GM18951 (cell line): ENCODE data around the gene EPB41L4B.

Source experiments
- POLR2A ChIP-seq: IDR thresholded peaks from 4 replicates; pipeline ENCODE4 v1.6.1; 2011; ENCODE audit warnings: mild to moderate bottlenecking; ENCODE audit not compliant: insufficient read length, insufficient read depth; ENCODE audit errors: extremely low read depth
- in situ Hi-C: fragments of 300-500 bp; cut with MboI; formaldehyde crosslinking; loops from one replicate; pipeline ENCODE4 v1.12.0; 2022; ENCODE audit warnings: low sequenced_read_pairs, mixed read lengths, inconsistent platforms; ENCODE audit not compliant: unreplicated experiment

The EPB41L4B gene

DNA sequence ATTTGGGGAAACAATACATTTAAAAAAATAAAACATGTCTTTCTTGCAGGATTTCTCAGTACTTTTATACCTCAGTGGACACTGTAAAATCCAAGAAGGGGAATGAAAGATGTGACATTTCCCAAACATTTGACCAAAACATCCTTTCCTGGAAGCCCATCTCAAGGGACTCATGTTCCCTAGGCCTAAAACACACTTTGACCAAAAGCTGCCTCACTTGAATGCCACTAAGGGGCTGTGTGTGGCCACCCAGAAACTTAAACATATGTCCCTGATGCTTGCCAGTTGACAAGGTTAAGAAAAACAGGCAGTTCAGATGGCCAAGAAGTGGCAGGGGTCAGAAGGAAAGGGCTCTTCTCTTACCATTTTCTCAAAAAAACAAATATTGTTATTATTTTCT is 73.6 kb downstream of the EPB41L4B start:
- in situ Hi-C loops = no loop called here
- no peak for TF ChIP-seq POLR2A

DNA sequence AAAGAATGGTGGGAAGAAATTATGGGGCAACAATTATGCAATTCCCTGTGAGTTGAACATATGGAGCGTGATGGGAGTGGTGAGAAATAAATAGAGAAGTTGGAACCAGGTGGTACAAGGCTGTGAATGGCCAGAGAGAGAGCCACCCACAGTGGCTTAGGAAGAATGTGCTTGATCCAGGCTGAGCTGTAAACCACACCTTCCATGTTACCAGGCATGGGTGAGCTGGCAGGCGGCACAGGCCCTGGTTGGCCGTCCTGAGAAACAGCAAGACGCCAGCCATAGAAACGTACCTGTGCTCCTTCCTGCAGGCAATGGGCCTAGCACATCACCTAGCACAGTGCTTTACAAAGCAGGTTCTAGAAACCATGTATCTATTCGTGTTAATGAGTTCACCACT is 74.3 kb downstream of the EPB41L4B start:
- no peak for TF ChIP-seq POLR2A
- in situ Hi-C loops = no loop called here

DNA sequence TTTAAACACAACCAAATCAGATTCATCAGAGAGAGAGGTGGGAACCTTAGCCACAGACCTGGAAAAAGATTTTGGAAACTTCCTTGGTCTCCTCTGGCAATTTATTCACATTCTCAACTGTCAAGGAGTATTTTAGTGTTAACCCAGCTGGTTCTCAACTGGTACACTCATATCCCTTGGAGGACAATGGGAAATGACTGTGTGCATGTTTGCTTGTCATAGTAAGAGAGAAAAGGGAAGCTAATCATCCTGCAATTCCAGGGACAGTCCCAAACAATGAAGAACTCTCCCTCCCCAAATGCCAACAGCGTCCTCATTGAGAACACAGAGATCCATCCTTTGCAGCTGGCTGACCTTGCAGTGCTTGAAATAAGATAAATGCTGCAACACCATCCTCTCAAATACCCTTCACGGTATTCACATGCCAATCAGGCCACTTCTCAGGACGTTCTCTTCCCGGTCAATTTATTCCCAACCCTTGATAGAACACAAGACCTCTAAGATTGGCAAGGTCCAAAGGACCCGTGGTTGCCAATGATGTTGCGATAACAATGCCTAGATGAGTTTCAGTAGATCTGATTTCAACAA is 75.5 kb downstream of the EPB41L4B start:
- TF ChIP-seq POLR2A = no peak
- in situ Hi-C loops = no loop called here

DNA sequence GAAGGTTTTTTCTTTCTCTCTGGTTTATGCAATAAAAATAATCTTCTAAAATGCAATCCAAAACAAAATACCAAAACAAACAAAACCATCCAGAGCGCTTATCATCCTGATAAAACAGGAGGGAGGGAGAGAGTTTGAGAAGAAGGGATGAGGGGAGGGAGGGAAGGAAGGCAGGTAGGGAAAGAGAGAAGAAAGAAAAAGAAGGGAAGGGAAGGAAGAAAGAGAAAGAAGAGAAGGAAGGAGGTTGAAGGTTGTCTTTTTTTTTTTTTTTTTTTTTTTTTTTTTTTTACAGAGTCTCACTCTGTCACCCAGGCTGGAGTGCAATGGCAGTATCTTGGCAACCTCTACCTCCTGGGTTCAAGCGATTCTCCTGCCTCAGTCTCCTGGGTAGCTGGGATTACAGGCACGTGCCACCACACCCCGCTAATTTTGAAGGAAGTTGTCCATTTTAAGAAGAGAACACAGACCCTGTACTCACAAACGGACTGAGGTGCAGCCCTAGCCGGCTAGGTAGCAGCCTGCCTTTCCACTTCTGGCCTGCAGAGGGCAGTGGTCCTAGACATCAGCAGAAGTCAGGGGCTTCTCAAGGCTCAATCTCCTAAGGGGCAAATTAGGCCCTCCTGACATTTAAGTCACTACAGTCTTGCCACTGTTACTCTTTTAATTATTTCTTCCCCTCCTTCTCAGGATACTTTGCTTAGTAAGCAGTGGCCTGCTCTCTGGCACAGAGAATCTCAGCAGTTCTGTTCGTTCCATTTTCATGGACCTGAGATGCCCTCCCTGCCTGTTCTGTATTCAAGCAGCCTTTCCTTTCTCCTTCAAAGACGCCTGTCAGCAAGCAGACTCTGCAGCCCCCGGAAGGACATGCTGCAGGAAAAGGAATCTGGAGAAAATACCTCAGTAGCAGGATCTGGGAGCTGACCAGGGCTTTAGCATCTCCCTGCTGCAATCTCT is 76.4 kb downstream of the EPB41L4B start:
- in situ Hi-C loops = no loop called here
- no peak for TF ChIP-seq POLR2A

DNA sequence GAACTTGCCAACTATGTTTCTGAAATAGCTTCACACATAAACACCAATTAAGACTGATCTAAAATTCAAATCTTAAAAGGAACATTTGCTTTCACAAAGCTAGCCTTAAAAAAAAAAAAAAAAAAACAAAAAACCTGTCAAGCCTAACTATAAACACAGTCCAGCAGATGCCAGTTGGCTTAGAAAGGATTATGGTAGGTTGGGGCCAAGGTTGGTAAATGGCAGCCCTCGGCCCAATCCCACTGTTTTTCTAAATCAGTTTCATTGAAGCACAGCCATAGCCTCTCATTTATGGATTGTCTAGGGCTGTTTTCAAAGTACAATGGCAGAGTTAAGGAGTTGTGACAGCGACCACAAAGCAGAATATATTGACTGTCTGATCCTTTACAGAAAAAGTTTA is 78.1 kb downstream of the EPB41L4B start:
- in situ Hi-C loops = no loop called here
- TF ChIP-seq POLR2A = no peak

DNA sequence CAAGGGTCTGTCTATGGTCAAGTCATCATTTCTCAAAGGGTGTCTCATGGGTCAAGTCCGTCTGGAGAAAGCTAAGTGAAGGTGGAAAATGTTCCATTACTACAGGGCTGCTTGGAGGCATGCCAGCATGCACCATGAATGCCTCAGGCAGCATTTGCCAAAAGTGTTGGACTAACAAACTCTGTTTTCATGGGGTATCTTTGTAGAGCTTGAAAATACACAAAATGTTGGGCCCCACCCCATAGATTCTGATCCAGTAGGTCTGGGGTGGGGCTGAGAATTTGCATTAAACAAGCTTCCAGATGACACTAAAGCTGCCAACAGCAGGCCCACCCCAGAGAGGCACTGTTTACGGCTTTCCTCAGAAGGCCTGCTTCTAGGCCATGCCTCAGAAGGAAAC is 78.8 kb downstream of the EPB41L4B start:
- in situ Hi-C loops = no loop called here
- TF ChIP-seq POLR2A = no peak

DNA sequence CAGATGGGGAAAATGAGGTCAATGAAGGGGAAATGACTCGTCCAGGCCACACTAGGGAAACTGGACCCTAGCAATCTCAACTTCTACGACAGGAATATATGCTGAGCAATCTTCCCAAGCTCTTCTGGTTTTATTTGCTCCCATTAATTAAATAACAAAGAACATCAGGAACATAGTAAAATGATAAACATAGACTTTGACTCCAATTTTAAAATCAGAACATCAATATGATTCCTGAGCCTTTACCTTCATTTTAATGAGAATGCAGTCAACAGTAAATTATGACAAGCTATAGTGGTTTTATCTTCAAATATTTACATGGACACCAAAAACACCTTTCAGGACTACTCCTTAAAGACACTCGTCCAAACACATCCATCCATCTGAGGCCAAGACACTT is 79.7 kb downstream of the EPB41L4B start:
- TF ChIP-seq POLR2A = no peak
- in situ Hi-C loops = no loop called here

DNA sequence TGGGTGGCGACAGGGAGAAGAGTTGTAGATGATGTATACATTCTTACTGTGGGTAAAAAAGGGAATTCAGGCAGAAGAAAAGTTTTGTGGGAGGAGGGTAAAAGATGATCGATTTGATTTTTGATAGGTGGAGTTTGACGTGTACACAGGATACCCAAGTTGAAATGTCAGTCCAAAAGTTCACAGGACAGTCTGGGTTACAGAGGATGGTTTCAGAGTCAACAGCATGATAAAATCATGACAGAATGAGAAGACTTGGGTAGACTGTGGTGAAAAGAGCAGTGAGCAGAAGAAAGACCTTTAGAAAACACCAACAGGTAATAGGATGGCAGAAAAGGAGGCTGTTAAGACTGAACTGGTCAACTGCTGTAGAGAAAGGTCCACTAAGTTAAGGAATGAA is 81.6 kb downstream of the EPB41L4B start:
- in situ Hi-C loops = no loop called here
- TF ChIP-seq POLR2A = no peak

DNA sequence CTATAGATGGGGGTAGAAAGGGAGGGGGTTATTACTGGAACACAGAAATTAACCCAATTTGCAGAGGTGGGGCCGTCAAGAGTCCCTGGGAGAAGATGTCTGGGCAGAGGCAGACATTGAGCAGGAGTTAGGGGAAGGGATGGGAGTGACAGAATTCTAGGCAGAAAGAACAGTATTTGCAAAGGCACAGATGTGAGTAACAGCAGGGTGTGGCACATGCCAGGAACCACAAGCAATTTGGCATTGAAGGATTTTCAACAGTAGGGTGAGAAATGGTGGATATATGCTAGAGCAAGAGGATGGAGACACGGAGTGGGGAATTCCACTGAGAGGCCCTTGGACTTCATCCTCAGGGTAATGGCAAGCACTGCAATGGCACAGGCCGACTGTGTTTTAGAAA is 82.2 kb downstream of the EPB41L4B start:
- in situ Hi-C loops = no loop called here
- TF ChIP-seq POLR2A = no peak

DNA sequence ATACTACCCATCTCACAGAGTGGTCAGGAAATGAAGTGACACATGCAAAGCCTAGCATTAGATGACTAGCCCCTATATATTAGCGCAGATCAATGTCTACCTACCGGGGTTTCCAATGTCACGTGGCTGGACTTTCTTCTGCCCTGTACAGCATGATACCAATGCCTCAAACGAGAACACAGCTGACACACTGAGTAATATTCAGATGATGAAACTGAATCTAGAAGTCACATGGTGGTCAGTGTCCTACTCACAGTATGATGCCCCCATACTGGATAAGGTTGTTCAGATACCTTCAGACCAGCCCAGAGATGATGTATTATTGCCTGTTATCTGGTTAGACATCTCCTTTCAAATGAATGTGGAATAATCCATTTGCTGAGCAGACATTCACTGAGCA is 82.7 kb downstream of the EPB41L4B start:
- in situ Hi-C loops = no loop called here
- TF ChIP-seq POLR2A = no peak

DNA sequence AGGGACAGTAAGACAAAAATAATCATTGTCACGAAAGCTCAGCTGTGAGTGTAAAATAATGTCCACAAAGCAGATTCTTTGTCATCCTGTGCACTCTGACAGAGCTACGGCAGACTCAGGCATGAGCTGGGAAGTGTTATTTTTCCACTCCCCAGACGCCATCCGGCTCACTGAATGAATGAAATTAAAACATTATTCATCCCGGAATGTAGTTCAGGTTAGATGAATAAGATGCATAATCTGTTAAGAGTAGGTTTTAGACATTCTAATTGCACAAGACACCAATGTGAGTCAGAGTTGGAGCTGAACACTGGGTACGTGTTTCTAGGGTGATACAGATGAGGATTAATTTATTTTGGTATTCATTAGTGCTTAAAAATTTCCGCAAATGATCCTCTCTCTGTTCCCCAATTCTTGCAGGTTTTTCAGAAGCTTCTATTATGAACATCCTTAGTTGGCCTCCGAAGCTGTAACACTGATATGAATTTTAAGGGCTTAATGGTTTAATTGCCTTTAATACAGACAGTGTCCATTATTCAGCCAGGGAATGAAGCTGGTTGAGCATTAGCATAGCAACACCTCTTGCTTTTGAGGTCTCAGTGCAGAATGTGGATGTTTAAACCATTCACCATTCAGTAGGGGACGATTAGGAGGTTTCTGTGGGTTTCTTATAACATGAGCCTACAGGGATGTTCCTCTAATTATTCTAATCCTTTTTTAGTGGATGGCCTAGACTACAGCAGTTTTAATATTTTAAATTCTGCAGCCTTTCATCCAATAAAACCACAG is 88.2 kb downstream of the EPB41L4B start:
- in situ Hi-C loops = no loop called here
- no peak for TF ChIP-seq POLR2A

DNA sequence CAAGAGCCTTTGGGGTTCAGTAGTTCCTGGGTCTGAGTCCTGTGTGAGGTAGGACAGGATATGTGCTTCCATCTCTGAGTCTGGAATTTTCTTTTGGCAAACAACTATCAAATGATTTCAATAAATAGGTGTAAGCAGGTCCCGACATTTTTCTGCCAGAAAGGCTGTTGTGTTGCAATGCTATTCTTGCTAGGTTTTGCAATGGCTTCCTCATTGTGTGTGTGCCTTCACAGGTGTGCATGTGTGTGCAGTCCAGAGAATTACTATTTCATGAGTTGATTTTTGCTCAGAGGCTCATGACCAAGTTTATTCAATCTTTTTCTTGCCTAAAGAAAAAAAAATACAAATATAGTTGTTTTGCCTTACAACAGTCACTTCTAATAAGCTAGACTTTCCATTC is 89.3 kb downstream of the EPB41L4B start:
- in situ Hi-C loops = no loop called here

DNA sequence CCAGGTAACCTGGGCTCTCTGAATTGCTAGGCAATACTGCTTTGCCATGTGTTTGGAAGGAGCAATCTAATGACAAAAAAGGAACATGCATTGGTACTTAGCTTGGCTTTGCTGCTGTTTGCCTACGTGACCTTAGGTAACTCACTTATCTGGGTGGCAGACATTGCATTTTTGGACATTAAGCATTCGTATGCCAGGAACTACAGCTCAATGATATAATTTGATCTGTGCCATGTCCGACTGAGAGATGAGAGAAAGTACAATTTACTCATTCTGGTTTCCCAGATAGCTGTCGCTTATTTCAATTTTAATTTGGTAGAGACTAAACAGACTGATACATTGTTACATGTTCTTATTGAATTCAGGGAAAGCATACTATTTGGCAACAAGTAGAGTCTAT is 90.6 kb downstream of the EPB41L4B start:
- in situ Hi-C loops = no loop called here
- TF ChIP-seq POLR2A = no peak

More for the DNA sequence above, 89.3 kb downstream of the EPB41L4B start:
- TF ChIP-seq POLR2A = no peak
